KMS-11 (cell line): ENCODE measurements around the gene NCCRP1.

ENCODE experiments used
- H2AFZ ChIP-seq: fragments of 200-600 bp; sonication (generic); 2 replicates; pipeline ENCODE4 v1.6.1; 2016; ENCODE audit warnings: antibody characterized with exemption, mixed run types, low read depth
- H3K27ac ChIP-seq: fragments of 200-600 bp; sonication (generic); 2 replicates; pipeline ENCODE4 v1.6.1; 2016; ENCODE audit warnings: mild to moderate bottlenecking, mixed run types
- H3K27me3 ChIP-seq: fragments of 200-600 bp; sonication (generic); 2 replicates; pipeline ENCODE4 v1.6.1; 2017; ENCODE audit warnings: mild to moderate bottlenecking, low read depth, mixed run types, moderate library complexity; ENCODE audit not compliant: insufficient read depth
- H3K36me3 ChIP-seq: fragments of 200-600 bp; sonication (generic); 2 replicates; pipeline ENCODE4 v1.6.1; 2017; ENCODE audit warnings: mild to moderate bottlenecking, mixed run types; ENCODE audit not compliant: insufficient read depth
- H3K4me1 ChIP-seq: fragments of 200-600 bp; sonication (generic); 2 replicates; pipeline ENCODE4 v1.6.1; 2016; ENCODE audit warnings: mild to moderate bottlenecking, low read depth, mixed run types; ENCODE audit not compliant: poor library complexity, severe bottlenecking
- H3K4me2 ChIP-seq: fragments of 200-600 bp; sonication (generic); 2 replicates; pipeline ENCODE4 v1.7.0; 2016; ENCODE audit warnings: mild to moderate bottlenecking, mixed run types
- H3K4me3 ChIP-seq: fragments of 200-600 bp; sonication (generic); IDR thresholded peaks from 2 replicates; pipeline ENCODE4 v1.6.1; 2017; ENCODE audit warnings: low read depth, low read length, mixed read lengths; ENCODE audit not compliant: insufficient read depth
- H3K79me2 ChIP-seq: fragments of 200-600 bp; sonication (generic); 2 replicates; pipeline ENCODE4 v1.6.1; 2016; ENCODE audit warnings: low read depth, mixed run types; ENCODE audit not compliant: insufficient read depth
- H3K9ac ChIP-seq: fragments of 200-600 bp; sonication (generic); 2 replicates; pipeline ENCODE4 v1.6.1; 2016; ENCODE audit warnings: mild to moderate bottlenecking, mixed run types
- H4K20me1 ChIP-seq: fragments of 200-600 bp; sonication (generic); 2 replicates; pipeline ENCODE4 v1.6.1; 2016; ENCODE audit warnings: mild to moderate bottlenecking, mixed run types; ENCODE audit not compliant: insufficient read depth
- CTCF ChIP-seq: fragments of 200-600 bp; sonication (generic); conservative IDR thresholded peaks from 2 replicates; pipeline ENCODE4 v1.6.1; 2017; ENCODE audit warnings: low read depth, mild to moderate bottlenecking, antibody characterized with exemption, low read length, moderate library complexity, mixed read lengths

The NCCRP1 gene

GRCh38 chr19:39187552-39187943 lies 9.2 kb upstream of the NCCRP1 start:
- H3K36me3 ChIP-seq, result no peaks in the 10 kb centered on the region
- no peak overlapping the region for H2AFZ ChIP-seq
- TF ChIP-seq CTCF, result peak; percentile 38; the same call in 1 of the 2 replicates
- no peak overlapping the region for H3K4me2 ChIP-seq
- no peak overlapping the region for H3K4me3 ChIP-seq
- no peaks in the 10 kb centered on the region for H3K79me2 ChIP-seq
- no peak overlapping the region for H3K9ac ChIP-seq
- H3K27me3 ChIP-seq, result no peaks in the 10 kb centered on the region
- H3K4me1 ChIP-seq, result no peaks in the 10 kb centered on the region
- no peak overlapping the region for H3K27ac ChIP-seq
- H4K20me1 ChIP-seq, result no peaks in the 10 kb centered on the region

- Histone ChIP-seq H3K27ac (no peak overlapping the region), H3K4me3 (no peak overlapping the region), H4K20me1 (no peaks in the 10 kb centered on the region), H3K4me2 (no peak overlapping the region), H3K79me2 (no peaks in the 10 kb centered on the region), H2AFZ (no peak overlapping the region), H3K9ac (no peak overlapping the region), H3K27me3 (no peaks in the 10 kb centered on the region), H3K4me1 (no peaks in the 10 kb centered on the region), H3K36me3 (no peaks in the 10 kb centered on the region)
- TF ChIP-seq CTCF, result no peak
These were observed 7.8 kb upstream of the NCCRP1 start for GRCh38 chr19:39188960-39189359.

GRCh38 chr19:39190768-39191167 lies 6.0 kb upstream of the NCCRP1 start:
- Histone ChIP-seq H3K27me3 (no peaks in the 10 kb centered on the region), H3K36me3 (no peaks in the 10 kb centered on the region), H2AFZ (no peak overlapping the region), H3K9ac (no peak overlapping the region), H3K4me3 (no peak overlapping the region), H3K27ac (no peak overlapping the region), H3K4me2 (no peak overlapping the region), H3K79me2 (no peaks in the 10 kb centered on the region), H4K20me1 (no peaks in the 10 kb centered on the region), H3K4me1 (no peaks in the 10 kb centered on the region)
- TF ChIP-seq CTCF, result no peak

GRCh38 chr19:39192846-39193245 lies 3.9 kb upstream of the NCCRP1 start:
- Histone ChIP-seq H3K79me2 (no peaks in the 10 kb centered on the region), H3K27ac (no peak overlapping the region), H3K4me3 (no peak overlapping the region), H2AFZ (no peak overlapping the region), H3K9ac (no peak overlapping the region), H3K4me2 (no peak overlapping the region), H3K36me3 (no peaks in the 10 kb centered on the region), H3K27me3 (peaks cover 7% of the 10 kb centered on the region; the same call in 1 of the 2 replicates), H3K4me1 (no peaks in the 10 kb centered on the region), H4K20me1 (no peaks in the 10 kb centered on the region)
- TF ChIP-seq CTCF, result no peak

- Histone ChIP-seq H3K27ac (no peak overlapping the region), H3K9ac (no peak overlapping the region), H3K4me3 (no peak overlapping the region), H2AFZ (no peak overlapping the region), H4K20me1 (no peaks in the 10 kb centered on the region), H3K4me1 (no peaks in the 10 kb centered on the region), H3K36me3 (no peaks in the 10 kb centered on the region), H3K27me3 (peaks cover 11% of the 10 kb centered on the region; the same call in 1 of the 2 replicates), H3K79me2 (no peaks in the 10 kb centered on the region), H3K4me2 (no peak overlapping the region)
- no peak for TF ChIP-seq CTCF
These were observed 3.0 kb upstream of the NCCRP1 start for GRCh38 chr19:39193803-39194202.
